Measurements from ENCODE around the gene MOB3B.

GRCh38 chr9:27475057-27475595 is 54.5 kb downstream of the MOB3B start:
- no peak for TF ChIP-seq ZNF8 (CRISPR knock-in tag; IDR thresholded peaks at IDR 0.05)
- no peak for TF ChIP-seq OSR1 (CRISPR knock-in tag; IDR thresholded peaks at IDR 0.05)
- no peak for TF ChIP-seq GLIS3 (CRISPR knock-in tag; IDR thresholded peaks at IDR 0.05)
- no peak for TF ChIP-seq ISL1 (CRISPR knock-in tag; IDR thresholded peaks at IDR 0.05)
- no peak for TF ChIP-seq ZNF70 (CRISPR knock-in tag; IDR thresholded peaks at IDR 0.05)
- TF ChIP-seq TSHZ2 (CRISPR knock-in tag; IDR thresholded peaks at IDR 0.05): no peak
- no peak for TF ChIP-seq PATZ1 (CRISPR knock-in tag; IDR thresholded peaks at IDR 0.05; ENCODE audit: borderline replicate concordance)

All from SK-N-SH treated with all-trans-retinoic acid at 6 μM for 48 hours (cell line).